HG02798 (cell line): ENCODE data around the gene NTMT1.
A peak's percentile ranks its signal among the peaks of the same experiment; 100 is the strongest.
"Not testable (repeated sequence)": the region's sequence is repeated elsewhere in the genome, so short reads cannot be mapped to it uniquely, and the experiment has no call there.

Experiments
- ATAC-seq: cut with Tn5 transposase; IDR thresholded peaks from one replicate; pipeline ENCODE4 v1.9.1; 2021; ENCODE audit warnings: mild to moderate bottlenecking; ENCODE audit not compliant: unreplicated experiment, poor library complexity

The NTMT1 gene

GRCh38 chr9:129626079-129626624 is at the start of gene NTMT1:
TSS of gene NTMT1 (plus strand) at chr9:129626163. CDS start at chr9:129632704, 6,541 bp downstream.
- ATAC-seq: peak; percentile 86

GRCh38 chr9:129576546-129577543 is 49.1 kb upstream of the NTMT1 start:
- no peak for ATAC-seq

DNA sequence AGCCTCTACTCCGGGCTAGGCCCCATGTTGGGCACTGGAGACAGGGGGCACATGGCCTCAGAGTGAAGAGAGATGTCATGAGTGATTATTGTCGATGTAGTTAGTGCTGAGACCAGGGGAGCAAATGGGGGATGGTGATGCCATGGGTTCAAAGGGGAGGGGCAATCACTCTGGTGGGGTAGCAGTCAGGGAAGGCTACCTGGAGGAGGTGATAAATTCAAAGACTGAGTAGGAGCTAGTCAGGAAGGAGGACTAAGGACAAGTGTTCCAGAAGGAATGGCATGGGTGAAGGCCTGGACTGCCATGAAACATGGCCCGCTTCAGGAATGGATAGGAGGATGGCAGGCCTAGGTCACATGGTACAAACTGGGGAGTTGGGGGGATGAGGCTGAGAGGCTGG is 46.7 kb upstream of the NTMT1 start:
- ATAC-seq: no peak

DNA sequence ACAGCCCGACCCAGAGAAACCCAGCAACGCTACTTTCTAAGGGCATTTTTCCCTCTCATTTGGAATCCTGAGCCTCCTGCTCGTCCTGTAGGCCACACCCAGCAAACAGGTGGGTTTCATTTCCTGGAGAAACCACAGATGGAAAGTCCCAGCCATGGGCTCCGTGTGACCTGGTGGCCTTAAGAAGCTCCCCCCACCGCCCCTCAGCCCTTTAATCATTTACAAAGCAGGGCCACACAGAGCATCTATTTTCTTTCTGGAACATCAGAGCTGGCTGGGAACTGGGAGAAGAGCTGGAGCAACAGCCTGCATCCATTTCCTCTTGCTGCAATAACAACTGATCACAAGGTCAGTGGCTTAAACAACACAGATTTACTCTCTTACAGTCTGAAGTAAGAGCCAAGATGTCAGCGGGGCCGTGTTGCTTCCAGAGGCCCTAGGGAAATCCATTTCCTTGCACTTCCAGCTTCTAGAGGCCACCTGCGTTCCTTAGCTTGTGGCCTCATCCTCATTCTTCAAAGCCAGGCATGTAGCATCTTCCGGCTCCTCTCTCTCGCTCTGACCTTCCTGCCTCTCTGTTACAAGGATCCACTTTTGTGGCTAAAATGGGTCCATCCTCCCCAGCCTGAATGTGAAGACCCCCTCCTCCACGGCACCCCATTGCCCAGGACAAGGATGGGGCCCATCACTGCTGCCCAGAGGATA is 45.6 kb upstream of the NTMT1 start:
- peak; percentile 45 for ATAC-seq

DNA sequence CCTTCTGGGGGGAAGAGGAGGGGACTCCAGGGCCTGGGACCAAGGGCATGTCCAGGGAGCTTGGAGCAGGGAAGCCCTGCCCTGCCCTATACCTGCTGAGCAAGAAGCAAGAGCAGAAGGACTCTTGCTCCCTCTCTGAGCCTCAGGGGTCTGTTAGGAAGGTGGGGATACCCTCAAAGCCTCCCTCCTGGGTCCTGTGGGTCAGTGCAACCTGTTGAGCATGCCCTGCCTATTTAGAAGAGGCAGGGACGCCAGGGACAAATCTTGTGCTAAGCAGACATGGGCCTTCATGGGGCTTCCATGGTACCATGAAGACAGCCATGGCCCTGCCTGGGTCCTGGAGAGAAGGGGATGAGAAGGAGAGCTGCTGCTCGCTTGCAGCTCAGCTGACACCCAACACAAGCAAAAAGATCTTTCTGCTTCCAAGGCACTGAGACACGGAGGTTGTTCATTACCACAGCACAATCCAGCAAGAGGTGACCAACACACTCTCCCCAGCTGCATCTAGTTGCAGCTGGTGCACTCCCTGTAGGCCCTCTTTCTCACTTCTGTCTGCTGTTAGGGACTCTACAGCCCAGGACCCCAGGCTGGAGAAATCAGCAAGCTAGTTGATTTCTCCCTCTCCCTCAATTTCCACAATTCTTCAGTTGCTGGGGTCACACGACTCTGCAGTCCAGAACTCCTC is 44.3 kb upstream of the NTMT1 start:
- ATAC-seq: no peak

DNA sequence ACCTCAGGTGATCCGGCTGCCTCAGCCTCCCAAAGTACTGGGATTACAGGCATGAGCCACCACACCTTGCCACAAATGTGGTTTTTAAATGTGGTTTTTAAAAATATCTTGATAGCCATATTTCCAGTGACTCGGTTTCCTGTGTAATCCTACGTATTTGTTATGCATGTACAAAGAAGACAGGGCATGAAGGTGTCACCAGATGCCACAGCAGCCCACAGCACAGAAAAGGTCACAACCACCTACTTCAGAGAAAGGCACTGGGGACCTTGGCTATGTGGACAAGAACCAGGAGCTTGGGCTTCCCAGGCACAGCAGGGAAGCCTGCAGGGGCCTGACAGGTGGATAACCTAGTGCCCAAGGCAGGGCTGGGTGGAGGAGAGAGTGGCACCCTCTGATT is 43.1 kb upstream of the NTMT1 start:
- ATAC-seq: no peak

DNA sequence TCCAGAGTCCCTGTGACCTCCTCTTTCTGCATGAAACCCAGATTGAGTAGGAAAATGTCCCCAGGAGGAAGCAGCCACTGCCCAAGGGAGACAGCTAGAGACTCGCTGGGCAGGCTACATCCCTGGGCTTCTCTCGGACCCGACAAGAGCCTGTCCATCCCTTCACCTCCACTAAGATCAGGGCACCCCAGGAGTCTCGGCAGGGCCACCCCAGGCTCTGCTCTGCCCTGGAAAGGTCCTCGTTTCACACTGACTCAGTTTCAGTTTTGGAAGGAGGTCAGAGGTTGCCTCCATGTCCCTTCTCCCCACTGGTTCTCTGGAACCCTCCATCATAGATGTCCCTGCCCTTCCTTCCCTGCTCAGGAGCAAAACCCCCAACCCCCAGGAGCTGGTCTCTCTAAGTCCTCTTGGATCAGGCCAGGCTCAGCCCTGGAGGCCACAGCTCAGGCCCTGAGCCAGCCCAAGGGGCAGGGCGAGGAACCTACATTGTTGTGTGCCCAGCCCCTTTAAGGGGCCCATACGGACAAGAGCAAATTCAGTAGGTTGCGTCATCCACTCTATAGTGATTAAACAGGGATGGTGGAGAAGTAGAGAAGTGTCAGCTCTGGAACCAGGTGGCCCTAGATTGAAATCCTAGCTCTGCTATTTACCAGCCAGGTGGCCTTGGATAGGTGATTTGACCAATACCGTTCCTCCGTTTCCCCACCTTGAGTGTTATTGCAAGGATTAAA is 42.5 kb upstream of the NTMT1 start:
- no peak for ATAC-seq

- peak; percentile 63 for ATAC-seq
These were observed 41.8 kb upstream of the NTMT1 start for GRCh38 chr9:129584136-129584535.

DNA sequence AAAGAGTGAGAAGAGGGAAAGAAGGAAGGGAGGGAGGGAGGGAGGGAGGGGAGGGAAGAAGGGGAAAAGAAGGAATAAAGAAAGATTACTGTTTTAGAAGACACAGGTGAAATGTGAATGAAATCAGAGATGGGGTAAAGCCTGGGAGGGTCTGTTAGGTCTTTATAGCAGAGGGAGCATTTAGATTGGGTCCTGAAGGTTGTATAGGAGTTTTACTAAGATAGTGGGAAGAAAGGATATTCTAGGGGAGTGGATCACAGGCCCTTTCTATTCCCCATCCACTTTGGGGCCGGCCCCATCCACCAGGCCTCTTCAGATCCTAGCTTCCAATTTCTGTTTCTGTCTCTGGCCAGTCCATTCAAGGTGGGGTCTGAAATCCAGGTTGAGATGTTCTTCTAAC is 40.6 kb upstream of the NTMT1 start:
- ATAC-seq: no peak

GRCh38 chr9:129586245-129586644 is 39.7 kb upstream of the NTMT1 start:
- no peak for ATAC-seq

GRCh38 chr9:129586685-129587084 is 39.3 kb upstream of the NTMT1 start:
- no peak for ATAC-seq

DNA sequence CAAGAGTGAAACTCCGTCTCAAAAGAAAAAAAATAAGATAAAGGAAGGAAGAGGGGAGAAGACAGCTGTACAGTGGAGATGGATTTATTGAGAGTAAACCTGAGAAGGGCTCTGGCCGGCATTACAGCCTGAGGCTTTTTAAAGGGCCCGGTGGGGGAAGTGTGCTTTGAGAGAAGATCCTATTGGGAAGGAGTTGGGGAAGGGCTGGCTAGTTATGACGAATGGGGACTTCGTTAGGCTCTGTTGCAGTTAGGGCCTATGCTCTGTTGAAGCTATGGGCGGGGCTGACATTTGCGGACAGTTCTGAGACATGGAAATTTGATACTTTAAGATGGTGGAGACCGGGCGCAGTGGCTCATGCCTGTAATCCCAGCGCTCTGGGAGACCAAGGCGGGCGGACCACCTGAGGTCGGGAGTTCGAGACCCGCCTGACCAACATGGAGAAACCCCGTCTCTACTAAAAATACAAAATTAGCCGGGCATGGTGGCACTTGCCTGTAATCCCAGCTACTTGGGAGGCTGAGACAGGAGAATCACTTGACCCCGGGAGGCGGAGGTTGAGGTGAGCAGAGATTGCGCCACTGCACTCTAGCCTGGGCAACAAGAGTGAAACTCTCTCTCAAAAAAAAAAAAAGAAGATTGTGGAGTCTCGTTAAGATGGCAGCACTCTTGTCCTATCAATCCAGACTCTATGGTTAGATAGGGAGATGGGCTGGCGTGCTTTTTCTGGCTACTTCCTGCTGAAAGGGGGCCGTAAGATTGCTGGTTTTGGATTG is 38.3 kb upstream of the NTMT1 start:
- no peak for ATAC-seq

DNA sequence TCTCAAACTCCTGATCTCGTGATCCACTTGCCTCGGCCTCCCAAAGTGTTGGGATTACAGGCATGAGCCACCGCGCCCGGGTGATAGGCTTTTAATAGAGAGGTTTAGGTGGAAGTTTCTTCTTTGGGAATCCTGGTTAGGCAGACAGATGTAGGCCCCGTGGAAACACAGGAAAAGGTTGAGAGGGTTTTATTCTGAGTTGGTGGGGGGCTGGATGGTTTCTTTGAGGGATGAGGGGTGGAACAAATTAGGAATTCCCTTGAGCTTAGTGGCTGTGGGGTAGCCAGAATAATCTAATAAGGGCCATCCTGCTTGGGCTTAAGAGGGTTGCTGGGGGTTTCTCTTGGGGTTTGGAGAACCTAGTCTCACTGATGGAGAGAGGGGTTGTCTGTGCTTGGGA is 35.5 kb upstream of the NTMT1 start:
- ATAC-seq: no peak

GRCh38 chr9:129591916-129592315 is 34.0 kb upstream of the NTMT1 start:
- no peak for ATAC-seq

DNA sequence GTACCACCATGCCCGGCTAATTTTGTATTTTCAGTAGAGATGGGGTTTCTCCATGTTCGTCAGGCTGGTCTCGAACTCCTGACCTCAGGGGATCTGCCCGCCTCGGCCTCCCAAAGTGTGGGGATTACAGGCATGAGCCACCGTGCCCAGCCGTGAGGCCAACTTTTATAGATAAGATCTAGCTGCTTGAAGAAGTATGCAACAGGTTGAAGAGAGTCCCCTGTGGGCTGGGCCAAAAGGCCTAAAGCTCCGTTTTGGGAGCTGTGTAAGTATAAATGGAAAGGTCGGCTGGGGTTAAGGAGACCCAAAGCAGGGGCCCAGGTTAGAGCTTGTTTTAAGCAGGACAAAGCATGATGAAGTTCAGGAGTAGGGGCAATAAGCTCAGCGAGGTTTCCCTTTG is 33.2 kb upstream of the NTMT1 start:
- ATAC-seq: not testable (repeated sequence)

DNA sequence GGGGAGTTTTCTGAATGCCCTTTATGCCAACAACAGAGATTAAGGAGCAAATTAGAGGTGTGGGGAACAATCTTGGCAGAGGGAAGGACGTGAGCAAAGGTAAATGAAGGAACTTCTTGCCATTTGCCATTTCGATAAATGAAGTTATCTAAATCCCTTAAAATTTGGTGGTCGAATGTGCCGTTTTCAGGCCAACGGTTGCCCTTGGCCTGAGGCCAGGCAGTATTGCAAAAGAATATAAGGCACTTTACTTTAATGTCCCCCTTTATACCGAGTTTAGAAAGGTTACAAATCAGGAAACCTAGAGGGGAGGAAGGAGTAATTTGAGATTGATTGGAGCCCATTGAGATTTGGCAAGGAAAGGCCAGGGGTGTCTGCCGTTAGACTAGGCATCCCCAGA is 31.3 kb upstream of the NTMT1 start:
- no peak for ATAC-seq

GRCh38 chr9:129595311-129595741 is 30.6 kb upstream of the NTMT1 start:
- no peak for ATAC-seq

DNA sequence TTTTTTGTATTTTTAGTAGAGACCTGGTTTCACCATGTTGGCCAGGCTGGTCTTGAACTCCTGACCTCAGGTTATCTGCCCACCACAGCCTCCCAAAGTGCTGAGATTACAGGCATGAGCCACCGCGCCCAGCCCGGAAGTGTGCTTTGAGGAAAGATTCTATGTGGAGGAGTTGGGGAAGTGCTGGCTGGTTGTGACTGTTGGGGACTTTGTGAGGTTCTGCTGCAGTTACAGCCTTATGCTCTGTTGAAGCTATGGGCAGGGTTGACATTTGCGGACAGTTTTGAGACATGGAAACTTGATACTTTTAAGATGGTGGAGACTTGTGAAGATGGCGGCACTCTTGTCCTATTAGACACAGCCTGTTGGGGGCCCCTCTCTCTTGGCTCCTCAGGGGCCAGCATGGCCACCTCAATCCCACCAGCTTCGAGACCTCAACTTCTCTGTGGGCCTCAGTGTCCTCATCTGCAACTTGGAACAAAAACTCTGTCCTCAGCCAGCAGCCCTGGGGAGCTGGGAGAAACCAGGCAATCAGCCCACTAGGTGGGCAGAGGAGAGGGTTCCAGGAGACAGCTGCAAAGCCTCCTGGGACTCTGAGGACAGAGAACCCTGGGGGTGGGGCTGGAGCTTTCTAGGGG is 29.9 kb upstream of the NTMT1 start:
- ATAC-seq: no peak
